Fibroblast of mammary gland (primary cell): ENCODE measurements around the gene EHBP1.
A peak's percentile ranks its signal among the peaks of the same experiment; 100 is the strongest.

Experiments
- DNase-seq: peaks from one replicate; pipeline ENCODE4 v3.0.0-alpha.2; 2010; ENCODE audit warnings: low read depth
- H3K4me3 ChIP-seq: 2 replicates; pipeline ENCODE4 v1.5.1; 2011; ENCODE audit warnings: low read depth, mild to moderate bottlenecking, low read length, moderate library complexity; ENCODE audit not compliant: control insufficient read depth
- TF ChIP-seq, protein P1 (sequence below): conservative IDR thresholded peaks from 2 replicates; pipeline ENCODE4 v1.5.1; 2011; ENCODE audit warnings: low read depth, low read length, inconsistent platforms; ENCODE audit not compliant: control insufficient read depth, insufficient read depth

Gene EHBP1

DNA sequence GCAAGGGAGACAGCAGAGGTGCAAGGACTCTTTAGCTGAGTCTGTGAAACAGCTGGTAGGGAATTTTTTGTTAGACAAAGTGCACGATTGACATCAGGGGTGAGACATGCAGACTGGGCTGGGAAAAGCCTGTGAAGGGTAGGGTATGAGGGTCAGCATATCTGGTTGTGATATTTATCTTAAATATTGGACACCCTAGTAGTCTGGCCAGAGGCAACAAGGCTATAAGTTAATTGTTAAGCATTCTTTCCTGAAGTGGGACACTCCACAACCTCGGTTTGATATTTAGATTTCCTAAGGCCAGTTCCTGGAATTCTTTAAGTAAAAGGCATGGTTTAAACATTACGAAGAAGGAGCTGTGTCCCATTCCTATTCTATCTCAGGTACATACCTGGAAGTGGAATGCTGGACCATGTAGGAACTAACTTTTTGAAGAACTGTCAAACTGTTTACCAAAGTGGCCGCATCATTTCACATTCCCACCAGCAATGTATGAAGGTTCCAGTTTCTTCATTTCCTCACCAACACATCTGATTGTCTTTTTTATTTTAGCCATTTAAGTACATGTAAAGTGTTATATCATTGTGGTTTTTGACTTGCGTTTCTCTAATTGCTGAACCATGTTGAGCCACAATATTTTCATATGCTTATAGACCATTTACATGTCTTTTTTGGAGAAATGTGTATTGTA lies 22.5 kb downstream of the EHBP1 start:
- TF ChIP-seq, protein P1, sequence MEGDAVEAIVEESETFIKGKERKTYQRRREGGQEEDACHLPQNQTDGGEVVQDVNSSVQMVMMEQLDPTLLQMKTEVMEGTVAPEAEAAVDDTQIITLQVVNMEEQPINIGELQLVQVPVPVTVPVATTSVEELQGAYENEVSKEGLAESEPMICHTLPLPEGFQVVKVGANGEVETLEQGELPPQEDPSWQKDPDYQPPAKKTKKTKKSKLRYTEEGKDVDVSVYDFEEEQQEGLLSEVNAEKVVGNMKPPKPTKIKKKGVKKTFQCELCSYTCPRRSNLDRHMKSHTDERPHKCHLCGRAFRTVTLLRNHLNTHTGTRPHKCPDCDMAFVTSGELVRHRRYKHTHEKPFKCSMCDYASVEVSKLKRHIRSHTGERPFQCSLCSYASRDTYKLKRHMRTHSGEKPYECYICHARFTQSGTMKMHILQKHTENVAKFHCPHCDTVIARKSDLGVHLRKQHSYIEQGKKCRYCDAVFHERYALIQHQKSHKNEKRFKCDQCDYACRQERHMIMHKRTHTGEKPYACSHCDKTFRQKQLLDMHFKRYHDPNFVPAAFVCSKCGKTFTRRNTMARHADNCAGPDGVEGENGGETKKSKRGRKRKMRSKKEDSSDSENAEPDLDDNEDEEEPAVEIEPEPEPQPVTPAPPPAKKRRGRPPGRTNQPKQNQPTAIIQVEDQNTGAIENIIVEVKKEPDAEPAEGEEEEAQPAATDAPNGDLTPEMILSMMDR, result no peak
- H3K4me3 ChIP-seq, result no peak overlapping the region
- DNase-seq, result no peak

- TF ChIP-seq, protein P1, result no peak
- no peak overlapping the region for H3K4me3 ChIP-seq
- DNase-seq, result no peak
Observed at GRCh38 chr2:62731275-62731674, 25.8 kb downstream of the EHBP1 start.

DNA sequence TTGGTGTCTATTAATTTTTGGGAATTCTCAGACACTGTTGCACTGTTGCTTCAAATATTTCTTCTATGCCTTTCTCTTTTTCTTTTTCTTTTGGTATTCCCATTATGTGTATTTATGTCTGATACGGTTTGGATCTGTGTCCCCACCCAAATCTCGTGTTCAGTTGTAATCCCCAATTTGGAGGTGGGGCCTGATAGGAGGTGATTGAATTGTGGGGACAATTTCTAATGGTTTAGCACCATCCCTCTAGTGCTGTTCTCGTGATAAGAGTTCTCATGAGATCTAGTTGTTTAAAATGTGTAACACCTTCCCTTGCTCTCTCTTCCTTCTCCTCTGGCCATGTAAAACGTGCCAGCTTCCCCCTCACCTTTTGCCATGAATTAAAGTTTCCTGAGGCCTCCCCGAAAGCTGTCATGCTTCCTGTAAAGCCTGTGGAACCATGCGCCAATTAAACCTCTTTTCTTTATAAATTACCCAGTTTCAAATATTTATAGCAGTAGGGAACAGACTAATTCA lies 26.8 kb downstream of the EHBP1 start:
- TF ChIP-seq, protein P1, result no peak
- no peak overlapping the region for H3K4me3 ChIP-seq
- DNase-seq, result no peak

DNA sequence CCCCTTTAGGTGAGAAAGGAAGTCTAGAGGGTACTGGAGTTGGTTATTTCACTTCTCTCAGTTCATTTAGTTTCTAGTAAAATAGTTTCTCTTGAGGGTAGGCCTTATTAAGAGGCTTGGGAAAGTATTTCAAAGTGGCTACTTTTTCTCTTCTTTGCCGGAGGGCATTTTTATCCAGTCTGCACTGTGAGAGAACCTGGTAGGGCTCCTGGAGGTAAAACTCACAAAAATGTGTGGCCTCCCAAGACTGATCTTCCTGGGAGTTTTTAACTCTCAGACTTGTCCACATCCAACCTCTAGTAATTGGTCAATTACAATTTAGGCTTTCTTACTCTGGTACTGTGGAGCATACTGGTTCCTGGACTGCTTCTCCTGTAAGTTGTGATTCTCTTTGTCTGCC lies 28.0 kb downstream of the EHBP1 start:
- TF ChIP-seq, protein P1, result no peak
- no peak overlapping the region for H3K4me3 ChIP-seq
- no peak for DNase-seq

DNA sequence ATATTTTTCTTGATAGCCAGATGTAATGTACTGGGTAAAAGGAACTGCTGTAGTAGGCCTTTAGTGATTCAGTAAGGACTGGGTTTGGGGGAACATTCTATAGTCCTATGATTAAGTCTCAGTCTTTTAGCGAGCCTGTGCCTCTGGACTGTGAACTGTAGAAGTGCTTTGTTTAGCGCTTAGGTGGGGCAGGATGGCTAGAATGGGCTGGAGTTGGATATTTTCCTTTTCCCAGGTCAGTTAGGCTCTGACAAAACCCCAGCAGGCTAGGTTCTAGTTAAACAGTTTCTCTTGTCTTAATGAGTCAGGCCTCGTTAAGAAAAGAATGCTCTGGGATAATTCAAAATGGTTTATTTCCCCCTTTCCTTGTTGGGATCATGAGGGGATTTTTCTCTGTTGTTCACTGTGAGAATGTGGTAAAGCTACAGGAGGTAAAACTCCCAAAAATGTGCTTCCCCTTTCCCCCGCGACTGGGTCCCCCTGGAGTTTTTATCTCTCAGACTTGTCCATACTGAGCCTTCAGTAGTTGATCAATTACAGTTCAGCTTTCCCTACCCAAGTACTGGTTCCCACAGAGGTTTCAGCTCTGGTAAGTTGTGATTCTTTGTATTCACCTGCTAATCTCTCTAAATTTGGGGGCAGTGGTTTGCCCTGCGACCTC lies 31.5 kb downstream of the EHBP1 start:
- DNase-seq, result no peak
- no peak overlapping the region for H3K4me3 ChIP-seq
- TF ChIP-seq, protein P1, result no peak

DNA sequence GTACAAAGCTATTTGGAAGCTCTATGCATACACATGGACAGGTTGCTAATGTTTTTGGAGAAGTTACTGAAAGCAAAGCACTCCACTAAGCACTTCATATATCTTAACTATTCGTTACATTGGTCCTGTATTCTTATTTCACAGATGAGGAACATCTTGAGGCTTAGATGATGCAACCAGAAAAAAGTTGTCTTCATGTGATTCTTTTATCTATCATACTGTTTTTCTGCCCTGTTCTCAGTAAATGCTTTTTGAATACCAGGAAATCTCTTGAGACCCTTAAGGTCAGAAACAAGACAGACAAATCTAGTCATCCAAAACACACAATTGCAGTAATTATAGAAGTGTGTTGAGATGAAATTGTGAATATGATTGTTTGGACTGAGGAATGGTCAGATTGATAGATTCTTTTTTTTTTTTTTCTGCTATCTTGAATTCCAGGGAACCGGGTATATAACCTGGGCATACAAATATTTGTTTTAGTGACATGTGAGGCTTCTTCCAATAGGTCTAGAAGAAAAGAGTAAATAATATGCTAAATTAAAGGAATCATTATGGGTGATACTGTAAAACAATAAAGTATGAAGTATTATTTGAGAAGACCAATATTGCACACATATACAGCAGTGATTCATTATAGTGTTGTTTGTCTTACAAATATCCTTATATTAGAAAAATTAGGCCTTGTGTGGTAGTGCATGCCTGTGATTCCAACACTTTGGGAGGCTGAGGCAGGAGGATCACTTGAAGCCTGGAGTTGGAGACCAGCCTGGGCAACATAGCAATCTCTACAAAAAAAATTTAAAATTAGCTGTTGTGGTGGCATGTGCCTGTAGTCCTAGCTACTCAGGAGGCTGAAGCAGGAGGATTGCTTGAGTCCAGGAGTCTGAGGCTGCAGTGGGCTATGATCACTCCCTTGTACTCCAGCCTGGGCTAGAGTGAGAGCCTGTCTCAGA lies 33.7 kb downstream of the EHBP1 start:
- TF ChIP-seq, protein P1, result no peak
- DNase-seq, result peak; percentile 45
- no peak overlapping the region for H3K4me3 ChIP-seq
